Measurements from ENCODE around the gene FCF1.

DNA sequence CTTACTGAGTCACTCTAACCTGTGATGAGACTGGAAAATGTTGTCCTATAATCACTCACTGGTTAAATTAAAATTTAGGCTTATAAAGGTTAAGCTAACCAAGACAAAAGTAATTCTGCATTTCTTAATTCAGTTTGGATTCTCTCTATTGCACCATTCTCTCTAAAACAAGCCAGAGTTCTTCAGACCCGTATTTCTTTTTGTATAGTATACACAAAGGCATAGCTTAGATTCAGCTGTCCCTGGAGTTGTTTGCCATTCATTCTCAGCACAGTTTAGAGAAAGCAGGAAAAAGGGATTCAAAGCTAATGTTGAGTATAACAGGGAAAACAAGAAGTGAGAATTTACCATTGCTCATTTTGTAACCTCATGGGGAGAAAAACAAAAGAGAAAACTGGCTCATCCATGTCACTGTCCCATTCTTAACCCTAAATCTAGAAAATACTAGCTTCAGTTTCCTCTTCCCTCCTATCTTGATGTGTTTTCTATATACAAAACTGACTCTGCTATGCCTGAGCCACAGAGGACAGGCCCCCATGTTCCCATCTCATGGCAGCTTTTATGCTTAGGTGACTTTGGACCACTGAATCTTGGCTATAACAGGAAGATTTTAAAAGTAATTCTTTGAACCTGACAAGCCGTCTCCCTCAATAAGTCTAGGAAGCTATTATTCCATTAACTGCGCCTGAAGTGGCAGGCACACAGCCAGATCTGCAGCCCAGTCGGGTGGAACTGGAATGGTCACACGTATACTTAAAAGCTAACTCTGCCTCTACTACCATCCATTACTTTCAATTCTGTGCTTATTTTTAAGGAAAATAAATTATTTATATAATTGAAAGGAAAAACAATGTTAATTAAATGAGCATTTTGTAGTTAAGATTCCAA is 7.1 kb upstream of the FCF1 start:
- TF ChIP-seq, protein P1, sequence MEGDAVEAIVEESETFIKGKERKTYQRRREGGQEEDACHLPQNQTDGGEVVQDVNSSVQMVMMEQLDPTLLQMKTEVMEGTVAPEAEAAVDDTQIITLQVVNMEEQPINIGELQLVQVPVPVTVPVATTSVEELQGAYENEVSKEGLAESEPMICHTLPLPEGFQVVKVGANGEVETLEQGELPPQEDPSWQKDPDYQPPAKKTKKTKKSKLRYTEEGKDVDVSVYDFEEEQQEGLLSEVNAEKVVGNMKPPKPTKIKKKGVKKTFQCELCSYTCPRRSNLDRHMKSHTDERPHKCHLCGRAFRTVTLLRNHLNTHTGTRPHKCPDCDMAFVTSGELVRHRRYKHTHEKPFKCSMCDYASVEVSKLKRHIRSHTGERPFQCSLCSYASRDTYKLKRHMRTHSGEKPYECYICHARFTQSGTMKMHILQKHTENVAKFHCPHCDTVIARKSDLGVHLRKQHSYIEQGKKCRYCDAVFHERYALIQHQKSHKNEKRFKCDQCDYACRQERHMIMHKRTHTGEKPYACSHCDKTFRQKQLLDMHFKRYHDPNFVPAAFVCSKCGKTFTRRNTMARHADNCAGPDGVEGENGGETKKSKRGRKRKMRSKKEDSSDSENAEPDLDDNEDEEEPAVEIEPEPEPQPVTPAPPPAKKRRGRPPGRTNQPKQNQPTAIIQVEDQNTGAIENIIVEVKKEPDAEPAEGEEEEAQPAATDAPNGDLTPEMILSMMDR (IDR thresholded peaks at IDR 0.05), result no peak
- no peak for TF ChIP-seq ZFX (IDR thresholded peaks at IDR 0.05; ENCODE audit: borderline replicate concordance)

Data from 22Rv1 (cell line).